Sciatic nerve (tissue), 2 donors: ENCODE data around the gene FARS2. TPM values are rescaled to one million over a fixed set of nuclear protein-coding genes. Genes with fewer than 3 reads are reported as not detected.

Experiments used
- ATAC-seq: fragments of 200-7000 bp; cut with Tn5 transposase; one replicate; pipeline ENCODE4 v1.9.1; 2020; ENCODE audit warnings: mild to moderate bottlenecking, moderate library complexity
- DNase-seq: peaks from one replicate; pipeline ENCODE4 v3.0.0-alpha.2; 2020; ENCODE audit warnings: low spot score
- intact Hi-C: fragments of 100-400 bp; cut with DNase I; formaldehyde crosslinking; loops from one replicate; pipeline ENCODE4 v1.14.2; 2022
- total RNA-seq: library from RNA; stranded (reverse); fragmentation: NEBNext Ultra II Directional; extraction: Animal tissue kit (Norgen Biotek cat#: 25700); gene quantifications from one replicate; pipeline ENCODE4 v1.2.1, GENCODE V29; 2021
- donor health status: DM: no; HTN: no; CAD: no.
- donor health status: DM: no; HTN: no; CAD: no.

FARS2 gene
- total RNA-seq, 1 donor from 2014 or later = 17.8 TPM

DNA sequence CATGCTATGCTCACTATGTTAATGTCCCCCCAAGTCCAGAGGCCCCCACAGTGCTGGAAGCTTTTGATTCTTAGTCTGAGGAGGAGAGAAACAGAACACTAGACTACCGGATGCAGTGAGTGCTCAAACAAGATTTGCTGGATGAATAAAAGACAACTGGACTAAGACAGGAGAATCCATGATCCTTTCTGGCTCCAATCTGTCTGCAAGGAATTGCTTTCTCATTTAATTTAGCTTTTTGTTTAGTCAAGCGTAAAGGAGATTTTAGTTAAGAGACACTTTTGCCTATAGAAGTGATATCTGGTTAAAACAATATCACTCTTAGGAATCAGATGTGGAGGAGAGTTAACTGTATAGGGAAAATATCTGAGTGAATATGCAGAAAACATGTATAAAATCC is 14.1 kb upstream of the FARS2 start:
- intact Hi-C loops = no loop called here
- DNase-seq = no peak
- ATAC-seq = no peak

DNA sequence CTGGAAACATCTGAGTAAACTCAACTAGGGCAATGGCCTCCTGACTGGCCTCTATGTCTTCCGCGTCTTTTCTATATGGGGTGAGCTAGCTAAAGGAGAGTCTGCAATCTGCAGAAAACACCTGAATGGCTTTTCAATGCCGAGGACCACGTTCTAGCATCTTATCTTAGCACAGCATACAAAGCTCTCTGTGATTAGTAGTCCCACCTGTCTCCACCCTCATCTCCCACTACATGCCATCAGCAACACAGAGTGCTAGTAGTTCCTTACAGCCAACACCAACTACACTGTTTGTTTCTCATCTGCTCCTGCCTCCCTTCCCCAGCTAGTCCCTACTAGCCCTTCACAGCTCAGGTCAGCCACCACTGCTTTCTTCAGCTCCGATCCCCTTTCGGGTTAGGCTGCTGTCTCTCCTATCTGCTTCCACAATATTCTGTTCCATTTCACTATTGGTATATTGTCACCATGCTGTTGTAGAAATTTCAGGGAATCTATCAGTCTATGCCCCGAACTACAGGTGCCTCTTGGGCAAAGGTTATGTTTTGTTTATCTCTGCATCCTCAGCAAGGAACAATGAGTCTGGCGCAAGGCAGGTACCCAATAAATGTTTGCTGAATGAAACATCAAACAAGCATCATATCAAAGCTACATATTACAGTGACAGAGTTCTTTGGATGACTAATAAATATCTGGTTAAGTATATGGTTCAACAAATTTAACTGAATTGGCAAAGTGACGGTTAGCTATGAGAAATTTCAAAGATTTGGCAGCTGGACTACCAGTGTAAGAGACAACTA is 12.8 kb upstream of the FARS2 start:
- no peak for ATAC-seq
- DNase-seq = no peak
- intact Hi-C loops = no loop called here

DNA sequence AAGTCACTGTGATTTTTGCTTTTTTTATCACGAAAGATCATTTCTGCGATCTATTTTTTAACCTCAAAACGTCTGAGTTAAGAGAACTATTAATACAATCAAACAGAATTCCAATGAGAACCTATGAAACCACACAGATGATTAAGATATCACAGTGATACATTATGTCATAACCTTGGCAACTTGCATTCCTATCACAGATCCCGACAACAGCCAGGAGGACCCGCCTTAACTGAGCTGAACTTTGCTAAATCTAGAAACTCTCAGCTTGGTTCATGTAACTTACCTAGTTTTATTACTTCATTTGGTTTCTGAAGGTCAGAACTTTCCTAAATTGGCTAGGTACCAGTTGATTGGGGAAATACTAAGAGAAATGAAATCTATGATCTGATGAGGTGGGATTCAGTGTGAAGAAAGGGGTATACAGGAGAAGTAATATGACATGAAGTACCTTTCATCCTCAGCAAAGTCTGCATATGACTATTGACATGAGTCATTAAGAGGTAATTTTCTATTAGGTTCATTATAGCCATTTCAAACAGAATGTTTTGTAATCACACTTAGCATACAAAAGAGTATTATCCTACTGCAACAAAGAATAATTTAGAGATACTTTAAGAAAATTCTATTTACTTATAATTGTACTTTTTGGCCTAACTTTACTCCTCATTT is 11.7 kb upstream of the FARS2 start:
- ATAC-seq (no peak), DNase-seq (no peak)
- intact Hi-C loops = loop anchor here (10.0 kb wide), 1 partner anchor 105 kb away; no protein-coding TSS in a partner anchor

DNA sequence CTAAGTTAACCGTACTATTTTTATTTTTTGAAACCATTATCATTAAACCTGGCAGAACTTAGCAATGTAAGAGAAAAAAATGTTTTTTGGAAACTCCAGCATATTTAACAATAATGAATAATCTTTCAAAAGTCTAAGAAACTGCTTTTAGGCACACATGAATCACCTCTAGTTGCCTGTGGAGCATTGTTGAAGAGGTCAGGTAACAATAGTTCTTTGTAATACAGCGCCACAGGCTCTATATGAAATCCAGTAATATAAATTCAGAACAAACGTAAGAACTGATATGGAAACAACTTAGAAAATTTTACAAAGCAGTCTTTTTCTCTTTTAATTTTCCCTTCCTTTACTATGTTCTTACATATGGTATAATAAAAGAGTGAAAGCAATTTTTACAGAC is 10.9 kb upstream of the FARS2 start:
- intact Hi-C loops = loop anchor here (10.0 kb wide), 1 partner anchor 106 kb away; no protein-coding TSS in a partner anchor
- DNase-seq (no peak), ATAC-seq (no peak)

- intact Hi-C loops = loop anchor here (10.0 kb wide), 1 partner anchor 106 kb away; no protein-coding TSS in a partner anchor
- ATAC-seq = no peak
Observed at GRCh38 chr6:5250911-5251310, 10.4 kb upstream of the FARS2 start.

GRCh38 chr6:5256952-5257351 is 4.4 kb upstream of the FARS2 start:
- ATAC-seq (no peak), DNase-seq (no peak)
- intact Hi-C loops = loop anchor here (10.0 kb wide), 1 partner anchor 112 kb away; no protein-coding TSS in a partner anchor

More at GRCh38 chr6:5250911-5251310, 10.4 kb upstream of the FARS2 start:
- no peak for DNase-seq

DNA sequence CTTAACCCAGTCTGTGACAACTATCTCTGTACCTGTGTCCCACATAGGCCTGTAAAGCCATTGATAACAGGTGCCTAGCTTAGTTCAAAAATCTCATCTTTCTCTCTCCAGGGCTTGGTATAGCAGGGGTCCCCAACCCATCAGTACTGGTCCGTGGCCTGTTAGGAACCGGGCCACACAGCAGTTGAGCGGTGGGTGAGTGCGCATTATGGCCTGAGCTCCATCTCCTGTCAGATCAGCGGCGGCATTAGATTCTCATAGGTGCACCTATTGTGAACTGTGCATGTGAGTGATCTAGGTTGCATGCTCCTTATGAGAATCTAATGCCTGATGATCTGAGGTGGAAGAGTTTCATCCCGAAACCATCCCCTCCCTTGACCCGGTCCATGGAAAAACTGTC is 3.9 kb upstream of the FARS2 start:
- ATAC-seq (no peak), DNase-seq (no peak)
- intact Hi-C loops = loop anchor here (10.0 kb wide), 1 partner anchor 113 kb away; no protein-coding TSS in a partner anchor

DNA sequence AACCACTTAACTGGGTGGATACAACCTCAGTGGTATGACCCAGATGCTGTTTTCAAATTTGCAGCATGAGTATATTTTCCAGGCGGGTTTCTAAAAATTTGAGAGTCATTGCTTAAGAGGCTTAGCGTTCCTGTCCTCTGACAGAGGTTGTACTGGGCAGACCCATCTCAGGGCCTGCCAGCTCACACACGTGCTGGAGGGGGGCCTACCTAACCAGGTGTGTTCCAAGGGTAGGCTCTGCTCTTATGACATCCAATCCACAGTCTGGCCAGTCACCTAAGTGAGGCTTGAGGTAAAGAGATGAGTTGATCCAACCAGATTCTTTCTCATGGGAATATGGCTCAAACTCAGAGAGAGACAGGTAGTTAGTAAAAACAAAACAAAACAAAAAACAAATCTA is 1.9 kb upstream of the FARS2 start:
- DNase-seq = no peak
- intact Hi-C loops = loop anchor here (10.0 kb wide), 1 partner anchor 115 kb away; no protein-coding TSS in a partner anchor
- no peak for ATAC-seq

DNA sequence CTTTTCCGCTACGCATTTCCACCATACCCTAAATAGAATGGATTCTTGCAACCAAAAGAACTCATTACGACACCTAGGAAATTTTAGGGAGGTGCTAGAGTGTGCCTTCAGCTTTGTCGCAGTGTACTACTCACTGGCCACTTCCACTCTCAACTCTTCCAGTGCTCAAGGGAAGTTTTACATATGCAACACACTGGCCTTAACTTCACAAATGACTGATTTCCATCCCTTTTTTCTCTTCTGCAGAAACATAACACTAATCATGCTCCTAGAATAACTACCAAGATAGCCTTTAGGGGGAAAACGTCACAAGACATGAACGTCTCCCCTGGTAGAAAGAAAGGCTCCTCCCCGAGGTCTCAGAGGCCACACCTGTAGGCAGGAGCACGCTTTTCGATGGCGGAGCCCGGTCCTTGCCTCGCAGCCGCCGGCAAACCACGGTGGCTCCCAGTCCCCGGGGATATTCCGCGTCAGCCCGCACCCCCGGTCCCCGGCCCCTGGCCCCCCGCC is 1.1 kb upstream of the FARS2 start:
- intact Hi-C loops = no loop called here
- ATAC-seq = peak; percentile 3
- DNase-seq = peak; percentile 74

- ATAC-seq = no peak
- no peak for DNase-seq
- intact Hi-C loops = no loop called here
Observed at GRCh38 chr6:5261545-5262109, 314 bp downstream of the FARS2 start.

DNA sequence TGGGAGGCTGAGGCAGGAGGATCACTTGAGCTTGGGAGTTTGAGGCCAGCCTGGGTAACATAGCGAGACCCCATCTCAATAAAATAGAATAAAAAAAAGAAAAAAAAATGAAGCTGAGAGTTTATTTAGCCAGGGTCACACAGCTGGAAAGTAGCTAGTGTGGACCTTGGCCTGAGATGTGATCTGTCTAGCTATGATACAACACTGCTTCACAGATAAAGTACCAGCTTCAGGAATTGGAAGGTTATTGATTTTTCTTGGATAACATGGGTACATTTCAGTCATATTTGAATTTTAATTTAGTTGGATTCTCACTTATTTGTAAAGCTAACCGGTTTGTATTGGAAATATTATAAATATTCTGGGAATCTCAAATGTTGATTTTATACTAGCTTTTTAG is 5.1 kb downstream of the FARS2 start:
- intact Hi-C loops = no loop called here
- ATAC-seq (no peak), DNase-seq (no peak)

DNA sequence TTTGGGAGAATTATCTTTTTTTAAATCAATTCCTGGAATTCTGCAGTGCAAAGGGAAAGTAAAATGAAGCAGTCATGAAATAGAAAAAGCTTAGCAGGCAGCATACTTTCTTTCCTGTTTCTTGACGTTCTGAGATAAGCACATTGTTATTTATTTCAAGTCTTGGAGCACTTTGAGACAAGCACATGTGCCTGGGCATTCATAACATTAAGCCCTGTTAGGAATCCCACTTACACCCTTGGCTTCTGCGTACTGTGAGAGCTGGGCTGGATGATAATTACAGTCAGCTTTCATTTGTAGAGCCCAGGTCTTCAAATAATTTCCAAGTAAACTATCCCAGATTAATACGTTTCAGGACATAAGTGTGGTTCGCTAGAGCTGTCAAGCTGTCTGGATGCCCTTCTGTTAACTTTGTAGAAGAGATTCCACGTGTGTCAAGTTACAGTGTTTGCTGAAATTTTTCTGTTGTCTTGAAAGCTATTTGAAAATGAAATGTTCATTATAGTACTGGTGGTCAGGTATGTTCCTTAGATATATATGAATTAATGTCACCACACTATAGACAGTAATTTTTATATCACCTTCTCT is 8.9 kb downstream of the FARS2 start:
- no peak for DNase-seq
- no peak for ATAC-seq
- intact Hi-C loops = no loop called here

DNA sequence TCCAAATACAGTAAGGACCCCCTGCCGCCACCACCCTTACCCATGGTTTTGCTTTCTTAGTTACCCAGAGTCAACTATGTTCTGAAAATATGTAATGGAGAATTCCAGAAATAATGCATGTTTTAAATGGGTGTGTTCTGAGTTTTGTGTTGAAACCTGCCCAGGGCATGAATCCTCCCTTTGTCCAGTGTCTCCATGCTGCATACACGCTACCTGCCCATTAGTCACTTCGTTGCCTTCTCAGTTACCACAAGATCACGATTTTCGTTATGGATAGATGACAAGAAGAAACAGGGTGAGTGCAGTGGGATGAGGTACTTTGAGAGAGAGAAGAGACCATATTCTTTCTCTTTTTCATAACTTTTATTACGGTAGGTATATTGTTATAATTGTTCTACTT is 10.6 kb downstream of the FARS2 start:
- ATAC-seq = no peak
- no peak for DNase-seq
- intact Hi-C loops = no loop called here

DNA sequence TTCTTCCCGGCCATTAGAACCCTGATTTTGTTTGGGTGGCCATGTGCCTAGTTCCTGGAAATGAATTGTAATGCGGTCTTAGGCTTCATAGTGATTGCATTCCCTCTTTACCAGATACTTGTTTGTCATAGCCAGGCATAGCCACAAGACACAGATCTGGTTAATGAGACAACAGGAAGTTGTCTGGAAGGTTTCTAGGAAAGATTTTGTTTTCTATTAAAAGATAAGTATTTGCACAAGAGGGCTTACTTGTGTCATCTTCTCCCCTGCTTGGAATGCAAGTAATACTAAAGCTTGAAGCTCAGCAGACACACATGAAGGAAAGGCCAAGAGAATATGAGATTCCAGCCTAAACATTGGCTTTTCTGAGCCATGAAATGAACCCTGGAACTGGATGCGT is 12.9 kb downstream of the FARS2 start:
- ATAC-seq = no peak
- no peak for DNase-seq
- intact Hi-C loops = no loop called here

- DNase-seq = no peak
- intact Hi-C loops = no loop called here
- ATAC-seq = no peak
Observed at GRCh38 chr6:5275497-5275896, 14.2 kb downstream of the FARS2 start.

DNA sequence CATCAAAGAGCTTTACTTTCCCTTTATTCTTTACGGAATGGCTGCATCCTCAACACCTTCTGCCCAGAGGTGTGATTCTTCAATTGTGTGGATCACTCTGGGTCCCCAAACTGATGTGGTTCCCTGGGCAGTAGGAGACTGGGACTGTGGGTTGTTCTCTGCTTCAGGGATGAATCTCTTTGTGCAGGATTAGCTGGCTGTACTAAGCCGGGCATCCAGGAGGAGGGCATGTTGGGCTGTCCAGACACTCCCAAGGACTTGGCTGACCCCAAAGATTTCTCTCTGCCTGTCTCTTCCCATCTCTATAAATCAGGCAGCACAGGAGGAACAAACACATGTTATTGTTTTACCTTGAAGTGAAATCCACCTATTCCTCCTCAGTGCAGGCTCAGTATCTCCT is 15.3 kb downstream of the FARS2 start:
- DNase-seq = no peak
- intact Hi-C loops = no loop called here
- no peak for ATAC-seq

DNA sequence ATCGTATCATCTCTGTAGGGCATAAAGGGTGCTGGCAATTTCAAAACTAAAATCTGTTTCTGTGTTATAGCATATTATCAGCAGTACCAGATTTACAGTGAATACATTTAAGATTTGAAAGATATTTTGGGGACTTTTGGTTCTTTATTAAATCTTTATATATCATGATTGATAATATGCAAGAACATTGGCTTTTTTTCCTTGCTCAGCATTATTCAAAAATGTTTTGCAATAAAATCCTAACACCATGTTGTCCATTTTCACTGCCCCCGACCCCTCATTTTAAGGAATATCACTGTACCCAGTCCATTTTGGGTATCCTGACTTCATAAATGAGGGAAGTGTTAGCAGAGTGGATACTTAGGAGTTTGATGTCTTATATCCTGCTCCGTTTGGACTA is 16.3 kb downstream of the FARS2 start:
- intact Hi-C loops = no loop called here
- ATAC-seq = no peak
- DNase-seq = no peak

DNA sequence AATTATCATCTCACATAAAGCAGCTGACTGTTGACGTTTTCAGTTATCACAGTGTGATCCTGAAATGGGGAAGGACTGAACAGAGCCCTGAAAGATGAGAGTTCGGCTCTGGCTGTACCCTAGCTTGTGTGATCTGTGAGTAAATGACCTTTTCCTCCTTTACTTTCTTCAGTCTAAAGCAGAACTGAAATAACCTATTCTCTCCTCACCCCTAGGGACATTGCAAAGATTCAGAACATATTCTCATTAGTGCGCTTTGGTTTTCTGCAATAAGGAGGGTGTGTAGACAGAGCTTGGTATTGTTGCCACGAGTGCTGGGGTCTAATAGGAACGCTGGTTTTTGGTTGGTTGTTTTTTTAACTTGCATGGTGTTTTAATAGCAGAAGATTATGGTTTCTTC is 16.7 kb downstream of the FARS2 start:
- intact Hi-C loops = no loop called here
- DNase-seq = no peak
- no peak for ATAC-seq

- intact Hi-C loops = no loop called here
Observed at GRCh38 chr6:5278565-5279120, 17.3 kb downstream of the FARS2 start.

More at GRCh38 chr6:5278565-5279120, 17.3 kb downstream of the FARS2 start:
- DNase-seq (no peak), ATAC-seq (no peak)
